Measurements from ENCODE around the gene ANTXR1. TPM values are rescaled to one million over a fixed set of nuclear protein-coding genes. Genes with fewer than 3 reads are reported as not detected.
"Not testable (repeated sequence)": the region's sequence is repeated elsewhere in the genome, so short reads cannot be mapped to it uniquely, and the experiment has no call there.

The ANTXR1 gene
- total and polyA plus RNA-seq, 11 donors: 5.8 to 75.2 (median 23.3) TPM

GRCh38 chr2:69171116-69171896, 158.3 kb downstream of the ANTXR1 start:
- no peak overlapping the region for H3K27ac ChIP-seq
- ATAC-seq: no peak
- peaks cover 0 to 45% (median 7%) of the 10 kb centered on the region in 12 donors for H3K4me1 ChIP-seq
- H3K27me3 ChIP-seq: no peaks in the 10 kb centered on the region
- H3K4me3 ChIP-seq: no peak overlapping the region
- no peaks in the 10 kb centered on the region for H3K36me3 ChIP-seq
- H3K9me3 ChIP-seq: no peaks in the 10 kb centered on the region
- TF ChIP-seq POLR2A (IDR thresholded peaks at IDR 0.05): no peak
- no peak for TF ChIP-seq CTCF (IDR thresholded peaks at IDR 0.05)
- intact Hi-C loops (cut with DNase I): loop anchor here in 4 of 10 donors (5.0 to 10.0 kb wide), 2 partner anchors 94 to 133 kb away; no protein-coding TSS in a partner anchor
- WGBS, 4 donors: 76 to 82% (median 79%) methylated on average over 5 of the region's 5 CpGs
- no peak for DNase-seq

- Histone ChIP-seq H3K4me1 (peaks cover 0 to 45% (median 5%) of the 10 kb centered on the region in 12 donors), H3K4me3 (no peak overlapping the region), H3K27me3 (no peaks in the 10 kb centered on the region), H3K27ac (no peak overlapping the region), H3K9me3 (no peaks in the 10 kb centered on the region), H3K36me3 (no peaks in the 10 kb centered on the region)
- ATAC-seq: no peak
- no peak for TF ChIP-seq CTCF (IDR thresholded peaks at IDR 0.05)
- TF ChIP-seq POLR2A (IDR thresholded peaks at IDR 0.05): no peak
- no peak for DNase-seq
- intact Hi-C loops (cut with DNase I): loop anchor here in 4 of 10 donors (5.0 to 10.0 kb wide), 2 partner anchors 95 to 133 kb away; no protein-coding TSS in a partner anchor
- 66 to 84% (median 77%) methylated on average over 7 of the region's 7 CpGs for WGBS, 4 donors
These were observed 159.0 kb downstream of the ANTXR1 start for GRCh38 chr2:69171897-69172525.

- no peak for ATAC-seq
- H3K27me3 ChIP-seq: no peaks in the 10 kb centered on the region
- no peak overlapping the region for H3K4me3 ChIP-seq
- no peak overlapping the region for H3K27ac ChIP-seq
- no peaks in the 10 kb centered on the region for H3K36me3 ChIP-seq
- TF ChIP-seq POLR2A (IDR thresholded peaks at IDR 0.05): no peak
- no peak for TF ChIP-seq CTCF (IDR thresholded peaks at IDR 0.05)
- no peaks in the 10 kb centered on the region for H3K9me3 ChIP-seq
- intact Hi-C loops (cut with DNase I): loop anchor here in 4 of 10 donors (5.0 to 10.0 kb wide), 2 partner anchors 96 to 131 kb away; no protein-coding TSS in a partner anchor
- H3K4me1 ChIP-seq: peaks cover 0 to 42% (median 8%) of the 10 kb centered on the region in 12 donors
- DNase-seq: no peak
- 97 to 99% (median 97%) methylated on average over 1 of the region's 1 CpG for WGBS, 4 donors
These were observed 160.7 kb downstream of the ANTXR1 start for GRCh38 chr2:69173706-69174105.

- H3K4me3 ChIP-seq, H3K36me3 ChIP-seq, ATAC-seq, H3K9me3 ChIP-seq, DNase-seq, H3K27me3 ChIP-seq, H3K27ac ChIP-seq: not testable (repeated sequence)
- intact Hi-C loops (cut with DNase I): loop anchor here in 4 of 10 donors (5.0 to 10.0 kb wide), 2 partner anchors 97 to 131 kb away; no protein-coding TSS in a partner anchor
- 59 to 78% (median 65%) methylated on average over 5 of the region's 5 CpGs for WGBS, 4 donors
- H3K4me1 ChIP-seq: peaks cover 0 to 41% (median 8%) of the 10 kb centered on the region in 12 donors
These were observed 161.2 kb downstream of the ANTXR1 start for GRCh38 chr2:69174211-69174610.
